ENCODE measurements around the gene ANKMY1. TPM values are rescaled to one million over a fixed set of nuclear protein-coding genes. Genes with fewer than 3 reads are reported as not detected.

The ANKMY1 gene
- total RNA-seq, 2 experiments from 2014 or later: 25.7 to 26.2 TPM

DNA sequence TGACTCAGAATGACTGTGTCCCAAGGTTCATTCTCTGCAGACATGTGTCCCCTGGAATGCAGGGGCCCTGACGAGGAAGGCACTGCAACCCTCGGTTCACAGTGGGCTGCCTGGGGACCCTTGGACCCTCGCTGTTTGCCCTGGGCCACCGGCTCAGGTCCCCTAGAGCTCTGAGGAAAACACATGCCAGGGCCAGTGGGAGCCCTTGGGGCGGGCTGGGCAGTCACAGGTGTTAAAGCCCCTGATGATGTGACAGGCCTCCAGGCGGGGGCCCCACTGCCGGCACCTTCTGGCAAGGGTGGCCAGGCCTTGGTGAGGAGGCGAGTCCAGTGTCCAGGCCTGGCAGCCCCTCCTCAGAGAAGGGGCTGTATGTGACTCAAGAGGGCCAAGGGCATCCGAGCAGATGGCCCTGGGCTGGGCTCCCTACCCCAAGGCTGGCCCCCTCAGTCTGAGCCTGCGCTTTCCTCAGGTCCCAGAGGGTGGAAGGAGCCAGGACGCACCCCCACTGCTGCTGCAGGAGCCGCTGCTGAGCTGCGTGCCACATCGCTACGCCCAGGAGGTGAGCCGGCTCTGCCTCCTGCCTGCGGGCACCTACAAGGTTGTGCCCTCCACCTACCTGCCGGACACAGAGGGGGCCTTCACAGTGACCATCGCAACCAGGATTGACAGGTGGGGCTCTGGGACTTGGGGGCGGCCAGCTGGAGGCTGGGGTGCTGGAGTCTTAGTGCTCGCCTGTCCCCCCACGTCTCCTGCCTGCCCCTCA, 39.8 kb upstream of the ANKMY1 start:
- Mint-ChIP-seq H3K4me3 (no peak overlapping the region), H3K27ac (no peak overlapping the region), H3K36me3 (ENCODE audit: low read depth) (peaks cover 21% of the 10 kb centered on the region), H3K9me3 (no peaks in the 10 kb centered on the region), H3K27me3 (no peaks in the 10 kb centered on the region), H3K4me1 (ENCODE audit: low read depth) (no peaks in the 10 kb centered on the region)
- H3K4me3 ChIP-seq (ENCODE audit: low read length): no peak overlapping the region
- H3K4me1 ChIP-seq (ENCODE audit: insufficient read depth, low read length): peaks cover 6% of the 10 kb centered on the region
- peak in 1 of 14 experiments; percentile 25 for DNase-seq
- no peak for ATAC-seq (ENCODE audit: poor library complexity)
- H3K9me3 ChIP-seq (ENCODE audit: control insufficient read depth in 1 of 2, insufficient read depth in 1 of 2, low read length in 2 of 2): no peaks in the 10 kb centered on the region
- CTCF ChIA-PET: no interaction called here
- TF ChIP-seq, protein P1, sequence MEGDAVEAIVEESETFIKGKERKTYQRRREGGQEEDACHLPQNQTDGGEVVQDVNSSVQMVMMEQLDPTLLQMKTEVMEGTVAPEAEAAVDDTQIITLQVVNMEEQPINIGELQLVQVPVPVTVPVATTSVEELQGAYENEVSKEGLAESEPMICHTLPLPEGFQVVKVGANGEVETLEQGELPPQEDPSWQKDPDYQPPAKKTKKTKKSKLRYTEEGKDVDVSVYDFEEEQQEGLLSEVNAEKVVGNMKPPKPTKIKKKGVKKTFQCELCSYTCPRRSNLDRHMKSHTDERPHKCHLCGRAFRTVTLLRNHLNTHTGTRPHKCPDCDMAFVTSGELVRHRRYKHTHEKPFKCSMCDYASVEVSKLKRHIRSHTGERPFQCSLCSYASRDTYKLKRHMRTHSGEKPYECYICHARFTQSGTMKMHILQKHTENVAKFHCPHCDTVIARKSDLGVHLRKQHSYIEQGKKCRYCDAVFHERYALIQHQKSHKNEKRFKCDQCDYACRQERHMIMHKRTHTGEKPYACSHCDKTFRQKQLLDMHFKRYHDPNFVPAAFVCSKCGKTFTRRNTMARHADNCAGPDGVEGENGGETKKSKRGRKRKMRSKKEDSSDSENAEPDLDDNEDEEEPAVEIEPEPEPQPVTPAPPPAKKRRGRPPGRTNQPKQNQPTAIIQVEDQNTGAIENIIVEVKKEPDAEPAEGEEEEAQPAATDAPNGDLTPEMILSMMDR (IDR thresholded peaks at IDR 0.05): no peak
- no peaks in the 10 kb centered on the region for H3K27me3 ChIP-seq (ENCODE audit: control insufficient read depth in 1 of 2, insufficient read depth in 2 of 2, low read length in 2 of 2)
- H3K36me3 ChIP-seq (ENCODE audit: insufficient read depth, low read length): peaks cover 67% of the 10 kb centered on the region
- H3K27ac ChIP-seq (ENCODE audit: low read depth in 1 of 2, low read length in 2 of 2): no peak overlapping the region
- POLR2A ChIA-PET: no interaction called here
- intact Hi-C loops (cut with DNase I, micrococcal nuclease): no loop called here

- CTCF ChIA-PET: no interaction called here
- POLR2A ChIA-PET: no interaction called here
- H3K36me3 Mint-ChIP-seq (ENCODE audit: low read depth): peaks cover 24% of the 10 kb centered on the region
- Histone ChIP-seq H3K36me3 (ENCODE audit: insufficient read depth, low read length) (peaks cover 71% of the 10 kb centered on the region), H3K4me1 (ENCODE audit: insufficient read depth, low read length) (peaks cover 6% of the 10 kb centered on the region), H3K9me3 (ENCODE audit: control insufficient read depth in 1 of 2, insufficient read depth in 1 of 2, low read length in 2 of 2) (no peaks in the 10 kb centered on the region), H3K4me3 (ENCODE audit: low read length) (no peak overlapping the region), H3K27me3 (ENCODE audit: control insufficient read depth in 1 of 2, insufficient read depth in 2 of 2, low read length in 2 of 2) (no peaks in the 10 kb centered on the region), H3K27ac (ENCODE audit: low read depth in 1 of 2, low read length in 2 of 2) (peak overlapping the region in 1 of 2 donors; percentile 7)
- DNase-seq (peak in 1 of 14 experiments; percentile 1), ATAC-seq (ENCODE audit: poor library complexity) (no peak)
- H3K9me3 Mint-ChIP-seq: no peaks in the 10 kb centered on the region
- H3K27ac Mint-ChIP-seq: no peak overlapping the region
- TF ChIP-seq, protein P1 (IDR thresholded peaks at IDR 0.05): no peak
- intact Hi-C loops (cut with DNase I, micrococcal nuclease): no loop called here
- H3K4me1 Mint-ChIP-seq (ENCODE audit: low read depth): no peaks in the 10 kb centered on the region
- H3K4me3 Mint-ChIP-seq: no peak overlapping the region
- no peaks in the 10 kb centered on the region for H3K27me3 Mint-ChIP-seq
Observed at GRCh38 chr2:240597054-240597418, 39.2 kb upstream of the ANKMY1 start.

- TF ChIP-seq, protein P1 (IDR thresholded peaks at IDR 0.05): no peak
- Histone ChIP-seq H3K9me3 (ENCODE audit: control insufficient read depth in 1 of 2, insufficient read depth in 1 of 2, low read length in 2 of 2) (no peaks in the 10 kb centered on the region), H3K4me1 (ENCODE audit: insufficient read depth, low read length) (peaks cover 6% of the 10 kb centered on the region), H3K36me3 (ENCODE audit: insufficient read depth, low read length) (peaks cover 76% of the 10 kb centered on the region), H3K27ac (ENCODE audit: low read depth in 1 of 2, low read length in 2 of 2) (peak overlapping the region in 1 of 2 donors; percentile 7), H3K4me3 (ENCODE audit: low read length) (no peak overlapping the region), H3K27me3 (ENCODE audit: control insufficient read depth in 1 of 2, insufficient read depth in 2 of 2, low read length in 2 of 2) (no peaks in the 10 kb centered on the region)
- intact Hi-C loops (cut with DNase I, micrococcal nuclease): no loop called here
- no peaks in the 10 kb centered on the region for H3K9me3 Mint-ChIP-seq
- ChIA-PET CTCF (no interaction called here), POLR2A (no interaction called here)
- no peak overlapping the region for H3K27ac Mint-ChIP-seq
- H3K4me3 Mint-ChIP-seq: no peak overlapping the region
- peak in 2 of 14 experiments; percentile 6 to 30 for DNase-seq
- peaks cover 25% of the 10 kb centered on the region for H3K36me3 Mint-ChIP-seq (ENCODE audit: low read depth)
- H3K4me1 Mint-ChIP-seq (ENCODE audit: low read depth): no peaks in the 10 kb centered on the region
- ATAC-seq (ENCODE audit: poor library complexity): no peak
- H3K27me3 Mint-ChIP-seq: no peaks in the 10 kb centered on the region
Observed at GRCh38 chr2:240596491-240596931, 38.7 kb upstream of the ANKMY1 start.
